ENCODE data around the gene DOK6. TPM values are rescaled to one million over a fixed set of nuclear protein-coding genes. Genes with fewer than 3 reads are reported as not detected.
A peak's percentile ranks its signal among the peaks of the same experiment; 100 is the strongest.

Gene DOK6
- total and polyA plus RNA-seq, 9 of the 15 experiments (the other 6 are each of a cell fraction or from before 2014, with no cell fraction given), result not detected

DNA sequence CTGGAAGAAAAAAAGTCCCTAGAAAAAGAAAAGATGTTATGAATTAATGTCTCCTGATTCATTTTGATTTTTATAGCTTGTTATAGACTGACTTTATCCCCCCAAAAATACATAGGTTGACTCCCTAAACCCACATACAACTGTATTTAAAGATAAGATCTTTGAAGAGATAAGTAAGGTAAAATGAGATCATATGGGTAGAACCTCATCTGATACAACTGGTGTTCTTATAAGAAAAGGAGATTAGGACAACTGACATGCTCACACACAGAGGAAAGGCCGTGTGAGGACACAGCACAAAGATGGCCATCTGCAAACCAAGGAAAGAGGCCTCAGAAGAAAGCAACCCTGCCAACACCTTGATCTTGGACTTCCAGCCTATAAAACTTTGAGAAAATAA, 429.5 kb downstream of the DOK6 start:
- Histone ChIP-seq H3K27ac (ENCODE audit: extremely low read depth, low read depth, low read length) (no peak overlapping the region), H3K4me3 (no peak overlapping the region), H3K9me1 (ENCODE audit: control insufficient read depth, insufficient read depth, low read length) (no peaks in the 10 kb centered on the region), H4K20me1 (replicated peaks; ENCODE audit: control insufficient read depth, insufficient read depth, low read length) (no peaks in the 10 kb centered on the region), H3K9ac (ENCODE audit: insufficient read depth in 1 of 2, low read depth in 2 of 2, low read length in 2 of 2) (no peak overlapping the region), H3K27me3 (ENCODE audit: control insufficient read depth in 2 of 2, insufficient read depth in 2 of 2, low read length in 2 of 2) (no peaks in the 10 kb centered on the region), H3K9me3 (replicated peaks; ENCODE audit: control insufficient read depth, insufficient read depth, low read depth, low read length) (no peaks in the 10 kb centered on the region), H2AFZ (ENCODE audit: low read depth, low read length) (no peak overlapping the region), H3K4me2 (ENCODE audit: insufficient read depth, low read length) (no peak overlapping the region), H3K36me3 (ENCODE audit: control insufficient read depth, insufficient read depth, low read length) (no peaks in the 10 kb centered on the region), H3K79me2 (ENCODE audit: control insufficient read depth, insufficient read depth, low read length) (no peaks in the 10 kb centered on the region), H3K4me1 (replicated peaks in 1 of 2; ENCODE audit: control insufficient read depth in 2 of 2, insufficient read depth in 2 of 2, low read length in 2 of 2) (no peaks in the 10 kb centered on the region)
- CTCF ChIA-PET (ENCODE audit: low intra/inter-chr PET ratio), result no interaction called here
- ATAC-seq (no peak), FAIRE-seq (no peak), DNase-seq (ENCODE audit: extremely low read depth in 1 of 4, low spot score in 3 of 4) (no peak)
- no TSS peak for BruUV-seq (replicated peaks)
- intact Hi-C loops (cut with micrococcal nuclease), result no loop called here
- in situ Hi-C loops (cut with MboI), result no loop called here
- POLR2A ChIA-PET, result interaction anchor here (0.8 to 1.5 kb wide), 4 partner anchors 9 to 121 kb away, joined by 3 read pairs; no protein-coding TSS in a partner anchor
- 9% methylated on average over 1 of the region's 1 CpG for WGBS (ENCODE audit: insufficient coverage, low coverage, missing lambda C conversion rate)
- TF ChIP-seq, protein P1, sequence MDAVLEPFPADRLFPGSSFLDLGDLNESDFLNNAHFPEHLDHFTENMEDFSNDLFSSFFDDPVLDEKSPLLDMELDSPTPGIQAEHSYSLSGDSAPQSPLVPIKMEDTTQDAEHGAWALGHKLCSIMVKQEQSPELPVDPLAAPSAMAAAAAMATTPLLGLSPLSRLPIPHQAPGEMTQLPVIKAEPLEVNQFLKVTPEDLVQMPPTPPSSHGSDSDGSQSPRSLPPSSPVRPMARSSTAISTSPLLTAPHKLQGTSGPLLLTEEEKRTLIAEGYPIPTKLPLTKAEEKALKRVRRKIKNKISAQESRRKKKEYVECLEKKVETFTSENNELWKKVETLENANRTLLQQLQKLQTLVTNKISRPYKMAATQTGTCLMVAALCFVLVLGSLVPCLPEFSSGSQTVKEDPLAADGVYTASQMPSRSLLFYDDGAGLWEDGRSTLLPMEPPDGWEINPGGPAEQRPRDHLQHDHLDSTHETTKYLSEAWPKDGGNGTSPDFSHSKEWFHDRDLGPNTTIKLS (IDR thresholded peaks at IDR 0.05; ENCODE audit: borderline replicate concordance, low read depth), result no peak
- TF ChIP-seq HNRNPH1 (optimal IDR thresholded peaks at IDR 0.05; ENCODE audit: low read depth, low read length) (no peak), HNRNPK (IDR thresholded peaks at IDR 0.05; ENCODE audit: low read depth, low read length, poor library complexity, severe bottlenecking) (no peak), ATF7 (IDR thresholded peaks at IDR 0.05) (peak; percentile 49; the same call in 1 of the 2 replicates), MEF2A (IDR thresholded peaks at IDR 0.05; ENCODE audit: control insufficient read depth, low read depth, low read length) (no peak), TAL1 (IDR thresholded peaks at IDR 0.05) (peak; percentile 53), EP300 (IDR thresholded peaks at IDR 0.05; ENCODE audit: low read length) (peak; percentile 85), ILF3 (IDR thresholded peaks at IDR 0.05; ENCODE audit: borderline replicate concordance) (no peak), FOXM1 (IDR thresholded peaks at IDR 0.05; ENCODE audit: low read depth) (0 out of 2 replicates have a peak, but pooled peaks have one; percentile 20), FOXM1 (CRISPR knock-in tag; IDR thresholded peaks at IDR 0.05; ENCODE audit: low read depth) (no peak), ZNF3 (CRISPR knock-in tag; IDR thresholded peaks at IDR 0.05) (no peak), ZNF668 (CRISPR knock-in tag; IDR thresholded peaks at IDR 0.05) (no peak), DPF2 (IDR thresholded peaks at IDR 0.05) (peak; percentile 60), ZNF253 (CRISPR knock-in tag; conservative IDR thresholded peaks at IDR 0.05) (no peak), CBX2 (IDR thresholded peaks at IDR 0.05; ENCODE audit: insufficient read depth, low read length, poor library complexity, severe bottlenecking) (no peak), SAP30 (IDR thresholded peaks at IDR 0.05; ENCODE audit: borderline replicate concordance, insufficient read depth, low read depth, low read length, poor library complexity, severe bottlenecking) (no peak), FIP1L1 (IDR thresholded peaks at IDR 0.05; ENCODE audit: low read depth, low read length, poor library complexity, severe bottlenecking) (no peak), NCOA1 (IDR thresholded peaks at IDR 0.05; ENCODE audit: low read depth) (peak; percentile 50; the same call in 1 of the 2 replicates), FUS (optimal IDR thresholded peaks at IDR 0.05; ENCODE audit: low read depth, low read length) (no peak), NCOA6 (IDR thresholded peaks at IDR 0.05) (no peak), CBFA2T3 (IDR thresholded peaks at IDR 0.05) (0 out of 2 replicates have a peak, but pooled peaks have one; percentile 14), C11orf30 (IDR thresholded peaks at IDR 0.05; ENCODE audit: low read depth) (no peak)
- TF ChIP-seq, protein P2, sequence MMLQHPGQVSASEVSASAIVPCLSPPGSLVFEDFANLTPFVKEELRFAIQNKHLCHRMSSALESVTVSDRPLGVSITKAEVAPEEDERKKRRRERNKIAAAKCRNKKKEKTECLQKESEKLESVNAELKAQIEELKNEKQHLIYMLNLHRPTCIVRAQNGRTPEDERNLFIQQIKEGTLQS (IDR thresholded peaks at IDR 0.05), result peak; percentile 28; the same call in 1 of the 2 replicates
- TF ChIP-seq, protein P2 (CRISPR knock-in tag; conservative IDR thresholded peaks at IDR 0.05), result no peak
